ENCODE data around the gene RNF19B.
"Not testable (repeated sequence)": the region's sequence is repeated elsewhere in the genome, so short reads cannot be mapped to it uniquely, and the experiment has no call there.

Gene RNF19B, protein sequence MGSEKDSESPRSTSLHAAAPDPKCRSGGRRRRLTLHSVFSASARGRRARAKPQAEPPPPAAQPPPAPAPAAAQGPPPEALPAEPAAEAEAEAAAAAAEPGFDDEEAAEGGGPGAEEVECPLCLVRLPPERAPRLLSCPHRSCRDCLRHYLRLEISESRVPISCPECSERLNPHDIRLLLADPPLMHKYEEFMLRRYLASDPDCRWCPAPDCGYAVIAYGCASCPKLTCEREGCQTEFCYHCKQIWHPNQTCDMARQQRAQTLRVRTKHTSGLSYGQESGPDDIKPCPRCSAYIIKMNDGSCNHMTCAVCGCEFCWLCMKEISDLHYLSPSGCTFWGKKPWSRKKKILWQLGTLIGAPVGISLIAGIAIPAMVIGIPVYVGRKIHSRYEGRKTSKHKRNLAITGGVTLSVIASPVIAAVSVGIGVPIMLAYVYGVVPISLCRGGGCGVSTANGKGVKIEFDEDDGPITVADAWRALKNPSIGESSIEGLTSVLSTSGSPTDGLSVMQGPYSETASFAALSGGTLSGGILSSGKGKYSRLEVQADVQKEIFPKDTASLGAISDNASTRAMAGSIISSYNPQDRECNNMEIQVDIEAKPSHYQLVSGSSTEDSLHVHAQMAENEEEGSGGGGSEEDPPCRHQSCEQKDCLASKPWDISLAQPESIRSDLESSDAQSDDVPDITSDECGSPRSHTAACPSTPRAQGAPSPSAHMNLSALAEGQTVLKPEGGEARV

GRCh38 chr1:32964461-32965250 is at the start of gene RNF19B:
RNF19B (minus strand) TSS chr1:32964809; CDS start chr1:32964685, 124 bp downstream.
- peak; percentile 55 for DNase-seq (ENCODE audit: low read depth)

- DNase-seq (ENCODE audit: low read depth) = no peak
Measured at GRCh38 chr1:33013791-33014190, 49.2 kb upstream of the RNF19B start.

DNA sequence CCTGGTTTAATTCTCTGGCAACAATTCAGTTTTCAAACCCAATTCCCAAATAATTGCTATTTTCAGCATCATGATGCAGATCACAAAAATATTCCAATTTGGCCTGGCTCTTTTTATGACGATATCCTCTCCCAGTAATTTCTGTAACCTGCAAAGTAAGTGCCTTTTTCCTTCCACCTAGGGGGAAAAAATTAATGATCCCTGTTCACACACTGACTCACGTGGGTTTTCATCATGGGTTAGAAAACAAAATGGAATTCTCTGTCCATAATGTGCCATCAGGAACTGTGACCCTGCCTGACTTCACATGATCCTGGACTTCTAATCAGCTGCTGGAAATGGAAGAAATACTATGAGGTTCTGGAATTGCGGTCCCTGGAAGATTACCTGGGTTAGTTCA is 47.6 kb upstream of the RNF19B start:
- no peak for DNase-seq (ENCODE audit: low read depth)

DNA sequence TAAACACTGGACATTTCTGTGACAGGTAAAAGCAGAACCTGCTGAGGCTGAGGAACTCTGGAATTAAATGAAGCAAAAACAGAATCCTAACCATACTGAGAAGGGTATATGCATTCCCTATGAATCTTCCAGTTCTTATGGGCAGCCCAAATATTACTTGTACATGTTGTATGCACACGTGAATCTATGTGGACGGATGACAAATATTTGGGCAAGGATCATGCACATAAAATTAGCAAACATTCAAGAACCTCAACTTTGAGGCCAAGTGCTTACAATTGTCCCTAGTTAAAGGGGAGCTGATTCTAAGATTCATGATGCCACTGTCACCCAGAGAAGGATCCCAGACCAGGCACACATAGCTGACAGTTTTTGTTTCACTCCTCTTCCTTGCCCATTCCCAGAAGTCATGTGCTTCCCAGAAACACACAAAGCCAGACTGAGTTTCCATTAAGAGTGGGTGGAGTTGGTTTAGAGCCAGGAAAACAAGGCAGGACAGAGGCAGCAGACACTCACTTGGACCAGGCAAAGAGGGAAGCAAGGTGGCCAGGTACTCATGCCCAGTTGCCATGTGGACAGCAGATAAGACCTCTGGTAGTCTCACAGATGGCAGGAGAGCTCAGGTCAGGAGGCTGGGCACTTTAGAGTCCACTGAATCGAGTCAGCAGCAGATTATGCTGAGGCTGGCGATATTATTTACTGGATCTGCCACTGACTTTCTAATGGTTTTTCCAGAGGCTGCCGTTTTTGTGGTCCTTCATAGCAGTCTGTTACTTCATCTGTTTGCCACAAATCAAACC is 46.5 kb upstream of the RNF19B start:
- DNase-seq (ENCODE audit: low read depth) = no peak

GRCh38 chr1:33009561-33009960 is 45.0 kb upstream of the RNF19B start:
- DNase-seq (ENCODE audit: low read depth) = no peak

- DNase-seq (ENCODE audit: low read depth) = no peak
Measured at GRCh38 chr1:33008051-33008914, 43.7 kb upstream of the RNF19B start.

GRCh38 chr1:33007190-33008050 is 42.8 kb upstream of the RNF19B start:
- DNase-seq (ENCODE audit: low read depth) = no peak

DNA sequence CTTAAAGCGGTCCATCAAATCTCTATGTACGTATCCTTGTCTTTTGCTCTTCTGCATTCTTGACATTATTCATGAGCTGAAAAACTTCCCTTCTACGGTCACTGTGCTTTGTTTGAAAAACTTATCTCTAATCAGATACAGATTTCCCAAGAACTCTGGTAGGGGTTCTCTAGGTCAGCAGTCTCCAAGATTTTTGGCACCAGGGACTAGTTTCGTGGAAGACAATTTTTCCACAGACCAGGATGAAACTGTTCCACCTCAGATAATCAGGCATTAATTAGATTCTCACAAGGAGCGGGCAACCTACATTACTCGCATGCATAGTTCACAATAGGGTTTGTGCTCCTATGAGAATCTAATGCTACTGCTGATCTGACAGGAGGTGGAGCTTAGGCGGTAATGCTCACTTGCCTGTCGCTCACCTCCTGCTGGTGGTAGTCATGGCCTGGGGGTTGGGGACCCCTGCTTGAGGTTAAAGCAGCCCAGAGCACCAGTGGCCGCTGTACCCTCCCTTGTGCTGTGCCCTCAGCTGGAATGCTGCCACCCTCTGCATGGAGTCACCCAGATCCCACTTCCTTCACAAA is 41.3 kb upstream of the RNF19B start:
- no peak for DNase-seq (ENCODE audit: low read depth)

GRCh38 chr1:33005117-33005837 is 40.7 kb upstream of the RNF19B start:
- DNase-seq (ENCODE audit: low read depth) = no peak

DNA sequence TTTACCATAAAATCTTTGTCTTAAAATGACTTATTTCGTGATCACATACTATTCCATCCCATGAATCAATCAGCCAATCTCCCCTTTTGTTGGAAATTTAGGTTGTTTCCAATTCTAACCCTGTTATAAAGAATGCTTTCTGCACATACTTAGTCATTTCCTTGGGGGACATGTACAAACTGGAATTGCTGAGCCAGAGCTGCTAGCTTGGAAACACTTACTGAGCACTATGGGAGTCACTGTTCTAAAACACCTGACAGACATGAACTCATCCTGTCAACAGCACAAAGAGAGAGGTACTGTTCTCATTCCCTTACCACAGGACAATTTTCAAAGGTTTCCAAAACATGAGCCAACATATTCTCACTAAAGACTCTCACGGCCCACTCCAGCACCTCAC is 40.0 kb upstream of the RNF19B start:
- DNase-seq (ENCODE audit: low read depth) = no peak

- DNase-seq (ENCODE audit: low read depth) = no peak
Measured at GRCh38 chr1:33003657-33004056, 39.0 kb upstream of the RNF19B start.

- DNase-seq (ENCODE audit: low read depth) = no peak
Measured at GRCh38 chr1:33002006-33002405, 37.4 kb upstream of the RNF19B start.

DNA sequence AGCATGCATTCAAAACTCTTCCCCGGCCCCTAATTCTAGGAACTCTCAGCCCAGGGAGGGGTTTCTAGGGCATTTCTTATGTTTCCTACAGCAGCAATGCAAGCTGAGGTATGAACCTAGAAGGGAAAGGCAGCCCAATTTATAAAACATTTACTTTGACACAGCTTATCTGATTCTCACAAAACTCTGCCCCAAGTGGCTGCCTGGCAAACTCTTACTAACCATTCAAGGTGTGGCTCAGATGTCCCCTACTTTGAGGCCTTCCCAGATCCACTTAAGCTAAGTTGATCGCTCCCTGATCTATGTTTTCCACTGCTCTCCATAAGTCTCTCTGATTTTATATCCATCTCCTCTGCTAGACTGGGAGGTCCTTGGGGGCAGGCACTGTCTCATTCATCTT is 36.7 kb upstream of the RNF19B start:
- DNase-seq (ENCODE audit: low read depth) = no peak

DNA sequence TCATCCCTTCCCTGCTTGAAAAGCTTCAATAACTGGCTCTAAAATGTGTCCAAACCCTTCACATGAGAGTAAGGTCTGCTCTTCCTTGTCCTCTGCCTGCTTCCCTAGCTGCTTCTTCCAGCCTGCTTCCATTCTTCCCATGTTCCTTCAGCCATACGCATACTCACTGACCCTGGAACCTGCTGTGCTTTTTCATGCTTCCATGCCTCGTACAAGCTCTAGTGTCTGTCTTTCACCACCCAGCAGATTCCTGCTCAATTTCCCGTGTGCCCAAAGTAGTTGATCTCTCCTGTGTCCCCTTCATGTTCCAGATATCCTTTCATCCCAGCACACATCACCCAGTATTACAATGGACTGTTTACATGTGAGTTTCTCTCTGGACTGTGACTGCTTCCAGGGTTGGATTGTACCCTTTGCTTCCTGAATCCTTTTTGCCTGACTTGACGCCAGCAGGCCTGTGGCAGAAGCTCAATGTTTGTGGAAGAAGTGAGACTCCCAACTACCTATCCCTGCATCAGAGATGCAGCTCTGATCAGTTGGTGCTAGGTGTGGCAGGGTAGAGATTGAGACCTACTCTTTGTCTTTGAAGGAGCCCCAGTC is 35.9 kb upstream of the RNF19B start:
- DNase-seq (ENCODE audit: low read depth) = no peak

DNA sequence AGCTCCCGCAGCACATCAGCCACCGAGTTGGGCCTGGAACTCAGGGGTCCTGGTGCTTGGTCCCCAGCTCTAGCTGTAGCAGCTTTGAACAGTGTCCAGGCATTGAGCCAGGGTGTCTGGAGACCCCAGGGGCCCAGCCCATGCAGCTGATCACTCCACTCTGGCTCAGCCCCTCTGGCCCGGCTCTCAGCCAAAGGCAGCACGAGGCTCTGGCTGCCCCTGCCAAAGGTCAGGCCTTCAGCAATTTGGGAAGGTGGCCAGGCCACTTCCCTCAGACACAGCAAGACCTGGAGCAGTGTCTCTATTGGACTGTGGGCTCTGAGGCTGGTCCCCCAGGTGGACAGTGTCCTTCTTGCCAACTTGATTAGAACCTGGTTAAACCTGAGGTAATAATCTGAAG is 34.4 kb upstream of the RNF19B start:
- no peak for DNase-seq (ENCODE audit: low read depth)

DNA sequence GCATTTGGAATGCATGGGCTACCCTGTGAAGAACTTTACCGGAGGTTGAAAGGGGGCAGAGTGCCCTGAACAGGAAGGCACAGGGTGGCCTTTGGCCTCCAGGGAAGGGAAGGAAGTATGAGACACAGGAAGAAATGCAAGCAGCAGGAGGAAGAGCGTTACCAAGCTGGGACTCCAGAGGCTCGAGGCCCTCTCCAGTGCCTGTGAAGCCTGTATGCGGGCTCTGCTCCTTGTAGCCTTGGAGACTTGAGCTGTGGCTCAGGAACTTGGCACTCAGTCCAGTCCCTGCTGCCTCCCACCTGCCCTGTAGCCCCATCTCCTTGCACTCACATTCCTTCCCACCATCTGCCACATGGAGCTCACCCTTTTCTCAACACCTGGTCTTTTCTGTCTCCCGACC is 33.5 kb upstream of the RNF19B start:
- no peak for DNase-seq (ENCODE audit: low read depth)

DNA sequence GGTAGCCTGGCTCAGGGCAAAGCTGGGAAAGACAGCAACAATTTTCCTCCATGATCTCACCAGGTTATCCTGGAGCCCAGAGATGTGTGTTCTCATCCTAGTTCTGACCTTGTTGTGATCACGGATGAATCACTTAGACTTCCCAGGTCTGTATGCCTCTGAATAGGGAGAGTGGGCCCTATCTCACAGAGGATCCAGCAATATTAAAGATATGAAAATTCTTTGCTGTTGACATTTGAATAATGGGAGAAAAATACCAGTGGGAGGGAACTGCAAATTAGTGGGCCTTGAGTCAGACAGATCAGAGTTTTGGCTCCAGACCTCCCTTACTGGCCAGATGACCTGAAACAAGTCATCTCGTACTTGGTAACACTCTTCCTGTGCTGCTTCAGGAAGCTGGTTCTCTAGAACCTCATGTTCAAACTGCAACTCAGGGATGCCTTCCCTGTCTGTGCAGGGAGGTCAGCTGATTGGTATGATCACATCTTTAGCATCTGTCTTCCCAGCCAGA is 32.8 kb upstream of the RNF19B start:
- no peak for DNase-seq (ENCODE audit: low read depth)

DNA sequence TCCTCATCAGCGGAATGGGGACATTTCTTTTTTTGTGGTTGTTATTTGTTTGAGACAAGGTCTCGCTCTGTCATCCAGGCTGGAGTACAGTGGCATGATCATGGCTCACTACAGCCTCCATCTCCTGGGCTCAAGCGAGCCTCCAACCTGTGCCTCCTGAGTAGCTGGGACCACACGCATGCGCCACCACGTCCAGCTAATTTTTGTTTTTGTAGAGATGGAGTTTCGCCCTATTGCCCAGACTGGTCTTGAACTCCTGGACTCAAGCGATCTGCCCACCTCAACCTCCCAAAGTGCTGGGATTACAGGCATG is 28.7 kb upstream of the RNF19B start:
- not testable (repeated sequence) for DNase-seq (ENCODE audit: low read depth)
